GM13976 (cell line): ENCODE data around the gene RBFOX2.

Experiments used
- DNase-seq: peaks from one replicate; pipeline ENCODE4 v3.0.0; 2012; ENCODE audit warnings: low spot score
- CTCF ChIP-seq: IDR thresholded peaks from 2 replicates; pipeline ENCODE4 v1.5.1; 2012; ENCODE audit warnings: borderline replicate concordance, mild to moderate bottlenecking; ENCODE audit not compliant: insufficient read depth; ENCODE audit errors: extremely low read depth, missing control alignments, control extremely low read depth
- in situ Hi-C: fragments of 300-500 bp; cut with MboI; formaldehyde crosslinking; loops from one replicate; pipeline ENCODE4 v1.12.0; 2022; ENCODE audit warnings: low sequenced_read_pairs, mixed read lengths, inconsistent platforms; ENCODE audit not compliant: unreplicated experiment

The RBFOX2 gene

GRCh38 chr22:35887296-35887875, 141.2 kb downstream of the RBFOX2 start:
- TF ChIP-seq CTCF: no peak
- in situ Hi-C loops: no loop called here
- DNase-seq: no peak

GRCh38 chr22:35886309-35886708, 142.3 kb downstream of the RBFOX2 start:
- no peak for DNase-seq
- no peak for TF ChIP-seq CTCF
- in situ Hi-C loops: no loop called here

GRCh38 chr22:35884529-35884928, 144.1 kb downstream of the RBFOX2 start:
- no peak for DNase-seq
- in situ Hi-C loops: no loop called here
- TF ChIP-seq CTCF: no peak

GRCh38 chr22:35883031-35883620, 145.5 kb downstream of the RBFOX2 start:
- no peak for DNase-seq
- in situ Hi-C loops: no loop called here

GRCh38 chr22:35882211-35883030, 146.2 kb downstream of the RBFOX2 start:
- in situ Hi-C loops: no loop called here
- no peak for DNase-seq
- TF ChIP-seq CTCF: no peak

More at GRCh38 chr22:35883031-35883620, 145.5 kb downstream of the RBFOX2 start:
- no peak for TF ChIP-seq CTCF

- in situ Hi-C loops: no loop called here
- no peak for DNase-seq
- no peak for TF ChIP-seq CTCF
Observed at GRCh38 chr22:35879351-35879750, 149.3 kb downstream of the RBFOX2 start.
